GM19395 (cell line): Measurements from ENCODE around the gene NYNRIN.
"Not testable (repeated sequence)": the region's sequence is repeated elsewhere in the genome, so short reads cannot be mapped to it uniquely, and the experiment has no call there.

Experiments used
- ATAC-seq: cut with Tn5 transposase; IDR thresholded peaks from one replicate; pipeline ENCODE4 v1.9.1; 2021; ENCODE audit warnings: mild to moderate bottlenecking, moderate library complexity; ENCODE audit not compliant: unreplicated experiment

Gene NYNRIN

GRCh38 chr14:24369907-24370687 lies 28.7 kb upstream of the NYNRIN start:
- ATAC-seq = no peak

DNA sequence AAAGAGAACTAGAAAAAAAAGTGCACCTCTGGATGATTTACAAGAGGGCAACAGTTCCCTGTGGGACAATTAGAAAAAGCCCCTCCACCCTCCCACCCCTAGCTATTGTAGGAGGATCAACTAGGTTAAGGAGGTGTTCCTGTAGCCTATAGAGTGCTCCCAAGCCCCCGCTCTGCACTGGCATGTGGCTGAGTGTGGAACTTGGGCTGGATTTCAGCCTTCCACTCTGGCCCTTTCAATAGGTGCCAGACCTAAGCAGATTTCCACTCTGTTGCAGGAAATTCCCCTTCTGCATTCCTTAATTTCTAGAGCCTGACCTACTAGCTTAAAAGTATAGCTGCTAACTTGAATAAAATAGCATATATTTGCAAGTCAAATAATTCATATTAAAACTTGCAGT lies 28.1 kb upstream of the NYNRIN start:
- ATAC-seq = no peak

- ATAC-seq = not testable (repeated sequence)
These were observed 27.2 kb upstream of the NYNRIN start for GRCh38 chr14:24371605-24372004.

- ATAC-seq = no peak
These were observed 25.9 kb upstream of the NYNRIN start for GRCh38 chr14:24372701-24373416.

DNA sequence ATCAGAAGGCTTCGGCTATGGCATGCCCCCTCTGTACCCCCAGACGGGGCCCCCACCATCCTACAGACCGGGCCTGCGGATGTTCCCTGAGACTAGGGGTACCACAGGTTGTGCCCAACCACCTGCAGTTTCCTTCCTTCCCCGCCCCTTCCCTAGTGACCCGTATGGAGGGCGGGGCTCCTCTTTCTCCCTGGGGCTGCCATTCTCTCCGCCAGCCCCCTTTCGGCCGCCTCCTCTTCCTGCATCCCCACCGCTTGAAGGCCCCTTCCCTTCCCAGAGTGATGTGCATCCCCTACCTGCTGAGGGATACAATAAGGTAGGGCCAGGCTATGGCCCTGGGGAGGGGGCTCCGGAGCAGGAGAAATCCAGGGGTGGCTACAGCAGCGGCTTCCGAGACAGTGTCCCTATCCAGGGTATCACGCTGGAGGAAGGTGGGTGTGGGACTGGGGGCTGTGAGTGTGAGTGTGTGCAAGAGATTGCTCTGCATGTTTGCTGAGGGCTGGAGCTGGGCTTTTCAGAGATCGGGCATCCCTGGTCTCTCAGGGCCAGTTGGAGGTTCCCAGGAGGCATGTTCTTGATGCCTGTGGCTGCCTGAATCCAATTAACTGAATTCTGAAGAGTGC lies 22.2 kb upstream of the NYNRIN start:
- ATAC-seq = no peak

- ATAC-seq = no peak
These were observed 21.7 kb upstream of the NYNRIN start for GRCh38 chr14:24377126-24377525.

DNA sequence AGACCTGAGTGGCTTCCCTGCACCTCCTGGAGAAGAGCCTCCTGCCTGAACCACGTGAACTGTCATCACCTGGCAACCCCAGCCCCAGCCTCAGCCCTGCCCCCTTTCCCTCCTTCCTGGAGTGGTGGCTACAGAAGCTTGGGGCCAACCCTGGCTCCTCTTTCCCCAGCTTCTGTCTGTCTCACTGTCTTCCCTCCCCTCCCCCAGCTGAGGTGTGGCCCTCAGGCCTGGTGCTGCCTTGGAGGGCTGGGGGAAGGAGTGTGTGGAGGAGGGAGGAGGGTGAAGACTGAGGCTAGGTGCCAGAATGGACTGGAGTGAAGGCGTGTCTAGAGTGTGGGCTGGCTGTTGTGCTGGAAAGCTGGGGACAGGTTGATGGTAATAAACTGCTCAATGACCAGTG lies 21.1 kb upstream of the NYNRIN start:
- ATAC-seq = no peak

GRCh38 chr14:24378327-24378726 lies 20.5 kb upstream of the NYNRIN start:
- no peak for ATAC-seq

DNA sequence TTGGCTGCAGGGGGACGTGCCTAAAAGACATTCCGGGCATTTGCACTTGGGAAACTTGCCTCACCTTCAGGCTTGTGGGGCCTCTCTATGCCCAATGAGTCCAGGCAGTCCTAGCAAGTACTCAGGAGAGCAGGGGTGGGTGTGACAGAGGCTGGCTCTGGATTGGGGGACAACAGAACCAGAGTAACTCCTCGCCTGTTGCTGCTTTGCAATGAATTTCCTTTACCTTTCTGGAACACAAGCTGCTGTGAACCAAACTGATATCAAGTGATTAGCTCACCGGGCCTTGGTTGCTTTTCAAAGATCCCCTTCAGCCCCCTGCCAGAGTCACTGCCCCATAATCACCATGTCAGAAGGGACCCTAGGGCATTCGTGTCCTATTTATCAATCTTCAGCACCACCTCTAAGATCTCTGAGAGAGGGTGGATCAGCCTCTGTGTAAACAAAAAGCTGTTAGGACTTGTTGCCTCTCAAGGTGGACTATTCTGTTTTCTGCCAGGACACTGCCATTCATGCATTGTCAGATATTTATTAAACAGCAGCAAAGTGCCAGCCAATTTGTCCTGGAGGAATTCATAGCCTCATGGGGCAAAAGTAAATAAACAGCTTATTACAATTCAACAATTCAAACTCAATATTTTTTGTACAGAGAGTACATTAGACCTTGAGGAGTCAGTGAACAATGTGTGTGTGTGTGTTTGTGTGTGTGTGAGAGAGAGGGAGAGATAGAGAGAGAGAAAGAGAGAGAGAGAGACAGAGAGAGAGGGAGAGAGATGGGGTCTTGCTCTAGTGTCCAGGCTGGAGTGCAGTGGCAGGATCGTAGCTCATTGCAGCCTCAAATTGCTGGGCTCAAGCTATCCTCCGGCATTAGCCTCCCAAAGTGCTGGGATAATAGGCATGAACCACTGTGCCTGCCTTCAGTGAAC lies 19.6 kb upstream of the NYNRIN start:
- ATAC-seq = no peak

DNA sequence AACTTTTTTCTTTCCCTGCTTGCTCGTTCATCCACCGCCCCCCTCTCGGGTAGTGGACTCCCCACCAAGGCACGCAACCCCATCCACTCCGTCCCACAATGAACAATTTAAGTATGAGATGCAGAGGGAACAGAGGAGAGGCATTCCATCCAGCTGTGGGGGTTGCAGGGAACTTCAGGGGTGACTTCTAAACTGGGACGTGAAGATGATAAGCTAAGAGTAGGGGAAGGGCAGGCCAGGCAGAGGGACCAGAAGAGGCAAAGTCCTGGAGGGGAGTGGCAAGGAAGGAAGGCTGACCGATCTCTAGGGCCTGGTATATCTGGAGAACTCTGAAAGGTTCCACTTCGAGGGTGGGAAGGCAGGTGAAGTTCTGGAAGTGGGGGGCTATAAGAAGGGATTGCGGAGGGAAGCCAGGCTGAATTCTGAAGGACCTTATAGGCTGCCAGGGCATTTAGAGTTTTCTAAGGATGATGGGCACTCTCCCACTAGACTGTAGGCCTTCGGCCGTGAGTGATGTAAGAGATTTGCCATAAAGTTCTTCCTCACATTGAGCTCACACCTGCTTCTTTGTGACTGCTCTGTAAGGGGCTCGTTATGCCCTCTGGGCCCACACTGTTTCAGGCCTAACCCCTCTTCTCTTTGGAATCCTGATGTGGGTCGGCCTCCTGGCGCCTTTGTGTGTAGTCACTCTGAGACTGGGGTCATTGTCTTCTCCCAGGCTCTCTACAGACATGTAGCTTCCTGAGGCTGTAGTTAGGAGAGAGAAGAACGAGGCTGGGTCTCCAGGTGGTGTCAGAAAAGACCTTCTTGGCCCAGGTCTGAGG lies 18.7 kb upstream of the NYNRIN start:
- ATAC-seq = no peak

GRCh38 chr14:24381363-24382063 lies 17.3 kb upstream of the NYNRIN start:
- ATAC-seq = no peak

DNA sequence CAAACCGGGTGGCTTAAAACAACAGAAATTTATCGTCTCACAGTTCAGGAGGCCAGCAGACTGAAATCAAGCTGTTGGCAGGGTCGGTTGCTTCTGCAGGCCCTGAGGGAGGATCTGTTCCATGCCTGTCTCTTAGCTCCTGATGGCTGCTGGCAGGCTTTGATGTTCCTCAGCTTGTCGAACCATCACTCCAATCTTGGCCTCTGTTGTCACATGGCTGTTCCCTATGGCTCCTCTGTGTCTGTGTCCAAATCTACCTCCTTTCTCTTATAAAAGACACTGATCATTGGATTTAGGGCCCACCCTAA lies 16.8 kb upstream of the NYNRIN start:
- ATAC-seq = no peak

DNA sequence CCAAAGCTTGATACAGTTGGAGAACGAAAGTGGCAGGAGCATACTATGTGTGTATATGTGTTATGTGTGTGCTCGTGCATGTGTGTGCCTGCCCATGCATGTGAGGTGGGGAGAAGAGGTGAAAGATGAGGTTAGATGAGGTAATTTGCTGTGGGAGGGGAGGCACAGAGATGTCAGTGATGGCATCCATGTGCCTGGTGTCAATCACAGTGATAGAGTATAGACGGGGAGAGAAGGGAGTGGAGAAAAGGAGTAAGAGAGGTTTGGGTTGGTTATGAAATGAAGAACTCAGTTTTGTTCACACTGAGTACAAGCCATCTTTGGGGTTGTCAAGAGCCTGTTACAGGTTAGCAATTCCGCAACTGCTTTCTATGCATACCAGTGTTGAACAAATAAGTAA lies 14.6 kb upstream of the NYNRIN start:
- no peak for ATAC-seq

DNA sequence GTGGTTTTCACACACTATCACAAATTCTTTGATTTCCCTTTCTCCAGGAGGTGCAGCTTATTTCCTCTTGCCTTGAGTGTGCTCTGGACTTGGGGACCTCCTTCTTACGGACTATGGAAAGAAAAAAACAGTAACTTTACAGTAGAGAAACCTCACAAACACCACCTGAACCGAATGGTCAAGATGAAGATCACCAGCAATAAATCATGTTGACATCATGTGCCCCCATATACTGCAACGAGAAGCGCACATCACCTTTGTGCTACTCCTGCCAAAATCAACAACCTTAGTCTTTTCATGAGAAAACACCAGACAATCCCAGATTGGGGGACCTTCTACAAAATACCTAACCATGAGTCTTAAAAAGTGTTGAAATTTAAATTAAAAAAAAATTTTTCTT lies 13.3 kb upstream of the NYNRIN start:
- no peak for ATAC-seq

DNA sequence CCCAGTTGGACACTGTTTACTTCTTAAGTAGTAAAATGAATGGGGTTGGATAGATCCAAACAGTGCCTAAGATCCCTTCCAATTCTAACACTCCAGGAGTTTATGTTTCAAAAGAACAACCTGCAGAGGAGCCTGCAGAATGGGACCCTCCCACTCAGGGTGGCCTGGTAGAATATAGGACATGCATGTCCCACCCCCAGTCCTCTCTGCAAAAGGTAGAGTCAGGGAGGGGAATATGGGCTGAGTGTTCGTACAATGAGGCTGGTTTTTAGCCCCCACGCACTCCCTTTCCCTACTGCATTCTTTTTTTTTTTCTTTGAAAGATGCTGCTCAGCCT lies 11.8 kb upstream of the NYNRIN start:
- no peak for ATAC-seq

DNA sequence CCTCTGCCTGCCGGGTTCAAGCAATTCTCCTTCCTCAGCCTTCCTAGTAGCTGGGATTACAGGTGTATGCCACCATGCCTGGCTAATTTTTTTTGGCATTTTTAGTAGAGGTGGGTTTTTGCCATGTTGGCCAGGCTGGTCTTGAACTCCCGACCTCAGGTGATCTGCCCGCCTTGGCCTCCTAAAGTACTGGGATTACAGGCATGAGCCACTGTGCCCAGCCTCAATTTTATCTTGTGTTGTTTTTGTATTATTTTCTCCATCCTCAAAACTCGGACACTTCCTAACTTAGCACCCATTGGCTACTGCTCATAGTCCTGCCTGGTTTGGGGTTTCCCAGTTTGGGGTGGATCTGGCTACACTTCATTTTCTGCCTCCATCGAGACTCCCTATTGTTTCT lies 11.2 kb upstream of the NYNRIN start:
- not testable (repeated sequence) for ATAC-seq

GRCh38 chr14:24388474-24389179 lies 10.2 kb upstream of the NYNRIN start:
- ATAC-seq = no peak

GRCh38 chr14:24389226-24389848 lies 9.5 kb upstream of the NYNRIN start:
- no peak for ATAC-seq
